ENCODE data around the gene LRP3.
"Not testable (repeated sequence)": the region's sequence is repeated elsewhere in the genome, so short reads cannot be mapped to it uniquely, and the experiment has no call there.

GRCh38 chr19:33154313-33154712 is 39.8 kb upstream of the LRP3 start:
- not testable (repeated sequence) for TF ChIP-seq CTCF, POLR2A (IDR thresholded peaks at IDR 0.05)

Data from adrenal gland (tissue), 5 donors.